DMS 273 treated with DMSO at 0.1 percent for 48 hours (cell line): ENCODE data around the gene PLVAP.

Experiments used
- DNase-seq: peaks from one replicate; lab custom pipeline; 2025; lab: John Stamatoyannopoulos, UW

PLVAP gene

GRCh38 chr19:17357078-17357666 is 20.0 kb downstream of the PLVAP start:
- no peak for DNase-seq

- DNase-seq: no peak
Observed at GRCh38 chr19:17353386-17353785, 23.8 kb downstream of the PLVAP start.

DNA sequence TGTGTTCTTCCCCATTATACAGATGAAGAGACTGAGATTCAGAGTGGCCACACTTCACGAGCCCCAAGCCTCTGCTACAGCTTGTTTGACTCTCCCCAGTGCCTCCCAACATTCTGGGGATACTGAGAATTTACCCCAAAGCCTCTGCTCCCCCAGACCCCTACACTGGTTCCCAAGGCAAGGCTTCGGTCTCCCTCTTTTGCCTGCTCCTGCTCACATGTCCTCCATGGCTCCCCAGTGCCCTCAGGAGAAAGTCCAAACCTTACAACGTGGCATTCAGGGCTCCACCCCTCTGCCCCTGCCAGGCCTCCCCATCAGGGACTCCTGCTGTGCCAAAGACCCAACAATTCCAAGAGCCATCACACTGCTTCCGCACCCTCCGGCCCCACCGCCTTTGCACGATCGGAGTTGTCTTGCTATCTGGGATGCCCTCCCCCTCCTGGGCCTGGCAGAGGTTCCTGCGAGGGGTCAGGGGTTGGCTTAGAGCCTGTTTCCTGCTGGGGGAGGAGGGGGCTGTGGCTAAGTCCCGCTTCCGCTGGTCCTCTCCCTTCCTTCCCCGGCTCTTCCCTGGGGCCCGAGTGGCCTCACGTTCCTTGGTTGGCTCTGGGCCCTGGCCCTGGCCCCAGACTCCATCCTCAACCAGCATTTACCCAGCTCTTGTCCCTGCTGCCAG is 24.4 kb downstream of the PLVAP start:
- DNase-seq: no peak

DNA sequence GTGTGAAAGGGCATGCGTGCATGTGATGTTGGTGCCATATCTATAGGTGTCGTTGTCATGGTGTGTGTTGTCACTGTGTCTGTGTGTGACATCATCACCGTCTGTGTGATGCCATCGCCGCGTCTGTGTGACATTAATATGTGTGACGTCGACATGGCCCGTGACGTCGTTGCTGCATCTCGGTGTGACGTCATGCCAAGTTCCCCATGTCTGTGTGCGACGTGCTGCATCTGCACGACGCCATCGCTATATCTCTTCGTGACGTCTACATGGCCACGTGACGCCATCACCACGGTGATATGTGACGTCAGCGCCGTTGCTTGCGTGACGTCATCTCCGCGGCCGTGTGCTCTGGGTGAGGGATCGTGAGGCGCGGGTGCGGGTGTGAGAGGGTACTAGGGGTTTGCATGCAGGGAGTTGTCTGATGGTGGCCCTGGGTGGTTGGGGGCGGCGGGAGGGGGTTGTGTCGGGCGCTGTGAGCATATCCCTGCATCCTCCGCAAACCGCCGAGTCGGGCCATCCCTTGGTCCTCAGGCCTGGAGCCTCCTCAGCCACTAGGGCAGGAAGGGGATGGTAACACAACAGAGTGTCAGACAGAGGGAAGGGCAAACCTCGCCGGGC is 25.2 kb downstream of the PLVAP start:
- no peak for DNase-seq

DNA sequence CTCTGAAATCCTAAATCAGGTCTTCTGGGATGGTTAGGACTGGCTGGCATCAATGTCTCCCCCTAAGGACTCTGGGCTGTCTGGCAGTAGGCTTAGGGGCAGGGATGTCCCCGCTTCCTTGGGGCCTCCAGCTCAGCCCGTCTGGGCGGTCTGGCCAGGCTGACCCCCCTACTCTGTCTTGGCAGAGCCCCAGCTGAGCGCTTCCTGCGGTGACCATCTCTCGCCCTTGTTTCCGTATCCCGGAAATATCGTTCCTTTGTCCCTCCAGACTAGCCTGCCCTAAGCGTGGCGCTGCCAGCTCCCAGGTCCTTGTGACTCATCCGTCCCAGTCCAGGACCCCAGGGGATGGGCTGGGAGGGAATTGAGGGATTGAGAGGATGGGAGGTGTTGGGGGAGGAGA is 28.4 kb downstream of the PLVAP start:
- DNase-seq: no peak

GRCh38 chr19:17347877-17348276 is 29.3 kb downstream of the PLVAP start:
- DNase-seq: no peak

DNA sequence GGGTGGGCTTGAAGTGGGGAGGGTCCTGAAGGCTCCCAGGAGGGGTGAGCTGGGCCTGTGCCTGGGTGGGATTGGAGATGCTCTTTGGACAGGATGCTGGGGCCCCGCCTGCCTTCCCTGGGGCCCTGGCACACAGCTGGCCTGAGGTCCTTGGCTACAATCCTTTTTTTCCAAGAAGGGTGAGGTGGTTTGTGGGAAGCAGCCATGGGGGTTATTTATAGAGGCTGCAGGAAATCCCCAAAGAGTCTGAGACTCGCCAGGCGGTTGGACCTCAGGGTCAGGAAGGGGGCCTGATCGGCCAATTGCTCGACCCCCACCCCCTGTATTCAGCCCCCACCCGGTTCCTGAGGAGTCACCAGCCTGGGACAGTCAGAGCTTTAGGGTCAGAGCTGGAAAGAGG is 29.8 kb downstream of the PLVAP start:
- DNase-seq: no peak

- no peak for DNase-seq
Observed at GRCh38 chr19:17346109-17346671, 31.0 kb downstream of the PLVAP start.

DNA sequence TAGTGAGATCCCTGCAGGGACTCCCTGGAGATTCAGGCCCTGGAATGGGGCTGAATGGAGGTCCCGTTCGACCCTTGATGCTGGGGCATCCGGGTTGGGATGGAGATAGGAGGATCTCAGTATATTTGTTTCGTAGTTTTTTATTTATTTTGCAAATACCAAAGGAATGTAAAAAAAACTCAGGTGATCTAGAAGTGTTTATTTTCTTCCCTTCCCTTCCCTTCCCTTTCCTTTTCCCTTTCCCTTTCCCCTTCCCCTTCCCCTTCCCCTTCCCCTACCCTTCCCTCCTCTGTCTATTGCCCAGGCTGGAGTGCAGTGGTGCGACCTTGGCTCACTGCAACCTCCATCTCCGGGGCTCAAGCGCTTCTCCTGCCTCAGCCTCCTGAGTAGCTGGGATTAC is 35.3 kb downstream of the PLVAP start:
- DNase-seq: no peak

- DNase-seq: no peak
Observed at GRCh38 chr19:17341386-17341785, 35.8 kb downstream of the PLVAP start.

- no peak for DNase-seq
Observed at GRCh38 chr19:17340871-17341357, 36.2 kb downstream of the PLVAP start.

DNA sequence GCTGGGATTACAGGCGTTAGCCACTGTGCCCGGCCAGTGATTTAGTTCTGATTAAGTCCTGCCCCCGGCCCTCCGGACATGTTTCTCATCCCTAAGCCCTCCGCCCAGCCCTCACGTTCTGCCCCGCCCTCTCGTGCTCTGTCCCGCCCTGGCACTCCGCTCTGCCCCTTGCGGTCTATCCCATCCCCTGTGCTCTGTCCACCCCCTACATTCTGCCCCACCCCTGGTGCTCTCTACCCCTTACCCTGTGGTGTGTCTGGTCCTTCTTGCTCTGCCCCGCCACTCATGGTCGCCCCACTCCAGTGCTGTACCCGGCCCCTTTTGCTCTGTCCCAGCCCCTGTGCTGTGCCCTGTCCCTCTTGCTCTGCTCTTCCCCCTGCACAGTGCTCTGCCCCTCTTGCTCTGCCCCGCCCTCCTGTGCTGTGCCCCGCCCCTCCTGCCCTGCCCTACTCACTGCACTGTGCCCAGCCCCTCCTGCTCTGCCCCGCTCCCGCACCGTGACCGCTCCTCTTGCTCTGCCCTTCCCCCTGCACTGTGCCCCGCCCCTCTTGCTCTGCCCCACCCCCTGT is 36.8 kb downstream of the PLVAP start:
- no peak for DNase-seq

- DNase-seq: no peak
Observed at GRCh38 chr19:17339088-17339741, 37.9 kb downstream of the PLVAP start.

- no peak for DNase-seq
Observed at GRCh38 chr19:17338433-17339078, 38.6 kb downstream of the PLVAP start.

DNA sequence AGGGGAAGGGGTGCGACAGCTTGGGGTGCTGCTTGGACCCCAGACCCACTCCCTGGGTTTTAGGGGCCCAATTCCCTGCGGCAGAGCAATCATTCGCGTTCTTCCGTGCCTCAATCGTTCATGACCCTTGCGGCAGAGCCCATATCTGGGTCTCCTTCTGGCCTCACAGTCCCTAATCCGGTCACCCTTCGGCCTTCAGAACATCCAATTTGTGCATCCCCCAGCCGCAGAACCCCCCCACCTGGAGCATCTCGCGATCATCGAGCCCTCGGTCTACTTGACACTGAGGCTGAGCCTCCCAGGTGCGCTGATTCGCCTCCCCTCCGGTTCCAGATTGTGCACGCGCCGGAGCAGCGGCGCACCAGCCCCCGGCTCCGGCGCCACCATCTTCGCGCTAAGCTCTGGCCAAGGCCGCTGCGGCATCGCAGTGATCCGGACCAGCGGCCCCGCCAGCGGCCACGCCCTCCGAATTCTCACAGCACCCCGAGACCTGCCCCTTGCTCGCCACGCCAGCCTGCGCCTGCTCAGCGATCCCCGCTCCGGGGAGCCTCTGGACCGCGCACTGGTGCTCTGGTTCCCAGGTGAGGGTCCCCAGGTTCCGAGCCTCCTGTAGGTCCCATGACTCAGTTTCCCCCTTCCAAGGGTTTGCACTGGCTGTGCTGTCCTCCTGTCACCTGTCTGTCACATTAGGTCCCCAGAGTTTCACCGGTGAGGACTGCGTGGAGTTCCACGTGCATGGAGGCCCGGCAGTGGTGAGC is 39.3 kb downstream of the PLVAP start:
- no peak for DNase-seq

DNA sequence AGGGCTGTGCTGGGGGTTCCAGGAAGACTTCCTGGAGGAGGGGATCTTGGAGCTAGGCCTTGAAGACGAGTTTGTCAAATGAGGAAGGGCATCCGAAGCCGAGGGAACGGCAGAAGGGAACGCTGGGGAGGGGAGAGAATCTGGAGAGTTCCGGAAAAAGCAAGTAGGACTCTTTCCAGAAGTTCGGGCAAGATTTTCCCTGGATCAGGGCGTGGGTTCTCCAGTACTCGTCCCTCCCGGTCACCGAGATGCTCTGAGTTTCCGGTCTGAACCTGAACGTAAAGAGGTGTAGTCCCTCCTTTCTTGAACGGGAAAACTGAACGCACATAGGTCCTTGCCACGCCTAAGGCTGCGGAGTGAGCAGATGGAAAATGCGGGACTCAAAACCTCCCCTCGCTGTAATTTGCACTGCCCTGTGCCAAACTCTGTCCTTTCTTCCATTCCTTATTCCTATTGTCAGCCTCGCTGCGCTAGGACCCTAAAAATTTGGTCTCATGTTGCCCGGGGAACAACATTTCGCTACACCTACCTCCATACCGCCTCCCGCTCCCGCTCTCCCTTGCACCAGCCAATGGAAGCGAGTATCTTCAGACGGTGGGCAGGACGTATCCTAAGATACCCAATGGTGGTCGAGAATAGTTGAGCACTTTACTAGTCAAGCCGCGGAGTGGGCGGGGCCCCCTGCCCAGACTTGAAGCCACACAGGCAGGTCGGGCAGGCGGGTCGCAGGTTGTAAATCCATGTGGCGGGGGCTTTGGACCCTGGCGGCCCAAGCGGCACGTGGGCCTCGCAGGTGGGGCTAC is 40.1 kb downstream of the PLVAP start, which contains the start of gene GTPBP3:
GTPBP3 (plus strand) TSS at position 682 of the 803 bp plus-strand sequence; CDS start at position 741, 59 bp downstream.
- peak; percentile 97 for DNase-seq

DNA sequence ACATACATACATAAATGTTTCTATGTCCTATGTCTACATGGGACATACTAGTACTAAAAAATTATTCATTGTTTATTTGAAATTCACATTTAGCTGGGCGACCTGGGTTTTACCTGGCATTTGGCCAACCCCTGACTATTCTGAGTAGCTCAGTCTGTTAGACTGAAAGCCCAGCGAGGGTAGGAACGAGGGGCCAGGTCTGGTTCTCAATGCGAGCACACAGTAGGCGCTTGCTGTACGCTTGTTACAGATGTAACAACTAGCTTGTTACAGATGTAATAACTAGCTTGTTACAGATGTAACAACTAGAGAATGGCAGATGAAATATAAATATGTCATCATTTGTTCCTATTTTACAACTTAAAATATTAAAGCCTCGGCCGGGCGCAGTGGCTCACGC is 41.6 kb downstream of the PLVAP start:
- DNase-seq: no peak

GRCh38 chr19:17334414-17335409 is 42.4 kb downstream of the PLVAP start, which contains the start of gene ANO8:
ANO8 (minus strand) TSS chr19:17334855; CDS start chr19:17334670, 185 bp downstream.
- peak; percentile 95 for DNase-seq
